CD4-positive, alpha-beta T cell treated with Interleukin-6 for 4 hours (primary cell): ENCODE measurements around the gene PTPRN2.
"Not testable (repeated sequence)": the region's sequence is repeated elsewhere in the genome, so short reads cannot be mapped to it uniquely, and the experiment has no call there.

Experiments
- DNase-seq: peaks from one replicate; pipeline ENCODE4 v3.0.0-alpha.2; 2020; ENCODE audit warnings: mixed read lengths

The PTPRN2 gene

GRCh38 chr7:158414002-158414401, 173.6 kb downstream of the PTPRN2 start:
- DNase-seq, result no peak

GRCh38 chr7:158411232-158411950, 176.2 kb downstream of the PTPRN2 start:
- no peak for DNase-seq

GRCh38 chr7:158410720-158411119, 176.9 kb downstream of the PTPRN2 start:
- no peak for DNase-seq

- DNase-seq, result no peak
These were observed 177.8 kb downstream of the PTPRN2 start for GRCh38 chr7:158409816-158410330.

GRCh38 chr7:158409120-158409519, 178.5 kb downstream of the PTPRN2 start:
- DNase-seq, result no peak

- DNase-seq, result no peak
These were observed 179.2 kb downstream of the PTPRN2 start for GRCh38 chr7:158408318-158408920.

GRCh38 chr7:158407581-158408317, 179.9 kb downstream of the PTPRN2 start:
- no peak for DNase-seq

- no peak for DNase-seq
These were observed 180.8 kb downstream of the PTPRN2 start for GRCh38 chr7:158406801-158407200.

GRCh38 chr7:158406364-158406763, 181.3 kb downstream of the PTPRN2 start:
- DNase-seq, result no peak

- not testable (repeated sequence) for DNase-seq
These were observed 181.9 kb downstream of the PTPRN2 start for GRCh38 chr7:158405771-158406170.

- DNase-seq, result no peak
These were observed 182.3 kb downstream of the PTPRN2 start for GRCh38 chr7:158405324-158405723.

- DNase-seq, result no peak
These were observed 183.4 kb downstream of the PTPRN2 start for GRCh38 chr7:158404031-158404761.

GRCh38 chr7:158403013-158403821, 184.4 kb downstream of the PTPRN2 start:
- DNase-seq, result no peak

- no peak for DNase-seq
These were observed 185.2 kb downstream of the PTPRN2 start for GRCh38 chr7:158402471-158402870.

GRCh38 chr7:158401826-158402225, 185.8 kb downstream of the PTPRN2 start:
- no peak for DNase-seq

GRCh38 chr7:158401295-158401694, 186.3 kb downstream of the PTPRN2 start:
- no peak for DNase-seq

- no peak for DNase-seq
These were observed 186.9 kb downstream of the PTPRN2 start for GRCh38 chr7:158400601-158401225.

- DNase-seq, result no peak
These were observed 187.9 kb downstream of the PTPRN2 start for GRCh38 chr7:158399762-158400161.

- DNase-seq, result no peak
These were observed 188.9 kb downstream of the PTPRN2 start for GRCh38 chr7:158398750-158399149.

GRCh38 chr7:158397885-158398284, 189.7 kb downstream of the PTPRN2 start:
- no peak for DNase-seq
